ENCODE measurements around the gene FUCA1. TPM values are rescaled to one million over a fixed set of nuclear protein-coding genes. Genes with fewer than 3 reads are reported as not detected.
"Not testable (repeated sequence)": the region's sequence is repeated elsewhere in the genome, so short reads cannot be mapped to it uniquely, and the experiment has no call there.

Gene FUCA1
- total RNA-seq, 1 experiment from 2014 or later, result 8.2 TPM

DNA sequence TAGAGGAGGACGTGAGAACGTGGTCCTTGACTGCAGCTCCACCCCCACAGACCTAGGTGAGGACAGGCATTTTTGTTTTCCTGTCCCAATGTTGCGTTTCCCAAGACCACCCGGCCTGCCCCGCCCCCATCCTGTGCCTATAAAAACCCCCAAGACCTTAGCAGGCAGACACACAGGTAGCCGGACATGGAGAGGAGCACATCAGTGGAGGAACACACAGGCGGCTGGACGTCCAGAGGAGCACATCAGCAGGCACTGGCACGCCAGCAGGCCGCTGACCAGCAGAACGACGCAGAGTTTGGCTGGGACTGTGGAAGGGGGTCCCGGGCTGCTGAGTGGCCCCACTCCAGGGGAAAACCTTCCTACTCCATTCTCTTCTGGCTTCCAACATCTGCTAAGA is 30.2 kb downstream of the FUCA1 start:
- Histone ChIP-seq H3K4me3 (ENCODE audit: insufficient read depth, low read depth, low read length) (peak overlapping the region; percentile 46), H3K36me3 (replicated peaks; ENCODE audit: control insufficient read depth, insufficient read depth, low read length) (no peaks in the 10 kb centered on the region), H3K27me3 (ENCODE audit: control insufficient read depth, insufficient read depth, low read length) (peaks cover 7% of the 10 kb centered on the region)
- DNase-seq, result peak; percentile 10

DNA sequence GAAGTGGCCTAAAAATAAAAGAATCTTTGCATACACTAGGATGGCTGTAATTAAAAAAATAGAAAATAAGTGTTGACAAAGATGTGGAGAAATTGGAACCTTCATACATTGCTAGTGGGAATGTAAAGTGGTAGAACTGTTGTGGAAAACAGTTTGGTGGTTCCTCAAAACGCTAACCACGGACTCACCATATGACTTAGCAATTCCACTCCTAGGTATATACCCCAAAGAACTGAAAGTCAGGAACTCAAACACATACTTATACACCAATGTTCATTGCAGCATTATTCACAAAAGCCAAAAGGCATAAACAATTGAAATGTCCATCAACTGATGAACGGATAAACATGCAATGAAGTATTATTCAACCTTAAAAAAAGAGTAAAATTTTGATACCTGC is 32.1 kb downstream of the FUCA1 start:
- no peak overlapping the region for H3K4me3 ChIP-seq (ENCODE audit: insufficient read depth, low read depth, low read length)
- no peak for DNase-seq
- H3K36me3 ChIP-seq (replicated peaks; ENCODE audit: control insufficient read depth, insufficient read depth, low read length), result no peaks in the 10 kb centered on the region
- H3K27me3 ChIP-seq (ENCODE audit: control insufficient read depth, insufficient read depth, low read length), result peaks cover 6% of the 10 kb centered on the region

DNA sequence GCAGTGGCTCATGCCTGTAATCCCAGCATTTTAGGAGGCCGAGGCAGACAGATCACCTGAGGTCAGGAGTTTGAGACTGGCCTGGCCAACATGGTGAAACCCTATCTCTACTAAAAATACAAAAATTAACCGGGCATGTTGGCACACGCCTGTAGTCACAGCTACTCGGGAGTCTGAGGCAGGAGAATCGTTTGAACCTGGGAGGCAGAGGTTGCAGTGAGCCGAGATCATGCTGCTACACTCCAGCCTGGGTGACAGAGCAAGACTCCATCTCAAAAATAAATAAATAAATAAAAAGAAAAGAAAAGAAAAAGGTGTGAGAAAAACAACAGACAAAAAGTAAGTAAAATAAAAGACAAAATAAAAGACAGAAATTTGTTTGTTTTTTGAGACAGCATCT is 33.9 kb downstream of the FUCA1 start:
- H3K36me3 ChIP-seq (replicated peaks; ENCODE audit: control insufficient read depth, insufficient read depth, low read length); H3K27me3 ChIP-seq (ENCODE audit: control insufficient read depth, insufficient read depth, low read length); DNase-seq; H3K4me3 ChIP-seq (ENCODE audit: insufficient read depth, low read depth, low read length): not testable (repeated sequence)

DNA sequence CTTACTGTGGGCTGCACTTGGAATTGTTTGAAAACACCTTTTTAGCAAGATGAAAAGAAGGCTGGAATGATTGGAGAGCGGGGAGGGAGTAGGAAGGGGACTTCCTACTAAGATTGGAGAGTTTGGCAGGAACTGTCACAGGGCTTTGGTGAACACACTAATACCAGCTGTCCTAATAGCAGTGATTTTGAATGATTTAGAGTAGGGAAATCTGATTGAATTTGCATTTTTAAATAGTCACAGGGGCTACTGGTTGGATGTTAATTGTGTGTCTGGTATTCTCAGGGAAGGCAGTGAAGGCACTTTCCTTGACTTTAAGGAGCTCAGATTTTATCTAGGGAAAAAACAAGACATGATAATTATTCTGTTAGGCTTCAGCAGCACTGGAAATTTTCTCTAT is 40.4 kb downstream of the FUCA1 start:
- DNase-seq, result no peak
- H3K36me3 ChIP-seq (replicated peaks; ENCODE audit: control insufficient read depth, insufficient read depth, low read length), result no peaks in the 10 kb centered on the region
- H3K27me3 ChIP-seq (ENCODE audit: control insufficient read depth, insufficient read depth, low read length), result no peaks in the 10 kb centered on the region
- no peak overlapping the region for H3K4me3 ChIP-seq (ENCODE audit: insufficient read depth, low read depth, low read length)

DNA sequence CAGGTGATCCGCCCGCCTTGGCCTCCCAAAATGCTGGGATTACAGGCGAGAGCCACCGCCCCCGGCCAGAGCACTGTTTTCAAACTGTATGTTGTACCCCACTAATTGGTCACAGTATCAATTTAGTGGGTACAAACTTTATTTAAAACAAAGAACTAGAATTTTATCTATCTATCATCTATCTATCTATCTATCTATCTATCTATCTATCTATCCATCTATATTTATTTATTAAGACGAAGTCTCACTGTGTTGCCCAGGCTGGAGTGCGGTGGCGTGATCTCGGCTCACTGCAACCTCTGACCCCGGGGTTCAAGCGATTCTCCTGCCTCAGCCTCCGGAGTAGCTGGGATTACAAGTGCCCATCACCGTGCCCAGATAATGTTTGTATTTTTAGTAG is 41.5 kb downstream of the FUCA1 start:
- H3K27me3 ChIP-seq (ENCODE audit: control insufficient read depth, insufficient read depth, low read length); H3K36me3 ChIP-seq (replicated peaks; ENCODE audit: control insufficient read depth, insufficient read depth, low read length); DNase-seq; H3K4me3 ChIP-seq (ENCODE audit: insufficient read depth, low read depth, low read length): not testable (repeated sequence)

DNA sequence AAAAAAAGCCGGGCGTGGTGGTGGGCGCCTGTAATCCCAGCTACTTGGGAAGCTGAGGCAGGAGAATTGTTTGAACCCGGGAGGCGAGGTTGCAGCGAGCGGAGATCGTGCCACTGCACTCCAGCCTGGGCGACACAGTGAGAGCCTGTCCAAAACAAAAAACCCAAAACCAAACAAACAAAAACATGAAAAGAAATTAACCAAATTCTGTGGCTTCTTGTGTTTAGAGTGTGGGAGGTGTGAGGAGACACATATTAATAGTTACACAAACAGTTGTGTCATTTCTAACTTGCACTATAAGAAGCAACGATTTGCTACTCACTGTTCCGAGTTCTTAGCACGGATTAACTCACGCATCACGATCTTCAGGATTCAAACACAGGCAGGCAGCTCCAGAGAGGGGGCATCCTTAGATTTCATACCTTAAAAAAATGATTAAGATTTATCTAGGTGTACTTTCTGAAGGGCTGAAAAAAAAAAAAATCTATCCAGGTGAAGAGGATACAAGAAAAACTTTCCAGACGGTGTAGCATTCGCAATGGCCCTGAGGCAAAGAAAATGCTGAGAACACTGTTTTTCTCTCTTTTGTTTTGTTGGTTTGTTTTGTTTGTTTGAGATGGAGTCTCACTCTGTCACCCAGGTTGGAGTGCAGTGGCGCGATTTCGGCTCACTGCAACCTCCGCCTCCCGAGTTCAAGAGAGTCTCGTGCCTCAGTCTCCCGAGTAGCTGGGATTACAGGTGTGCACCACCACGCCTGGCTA is 42.1 kb downstream of the FUCA1 start:
- Histone ChIP-seq H3K4me3 (ENCODE audit: insufficient read depth, low read depth, low read length) (peak overlapping the region; percentile 98), H3K27me3 (ENCODE audit: control insufficient read depth, insufficient read depth, low read length) (no peaks in the 10 kb centered on the region), H3K36me3 (replicated peaks; ENCODE audit: control insufficient read depth, insufficient read depth, low read length) (no peaks in the 10 kb centered on the region)
- DNase-seq, result no peak

DNA sequence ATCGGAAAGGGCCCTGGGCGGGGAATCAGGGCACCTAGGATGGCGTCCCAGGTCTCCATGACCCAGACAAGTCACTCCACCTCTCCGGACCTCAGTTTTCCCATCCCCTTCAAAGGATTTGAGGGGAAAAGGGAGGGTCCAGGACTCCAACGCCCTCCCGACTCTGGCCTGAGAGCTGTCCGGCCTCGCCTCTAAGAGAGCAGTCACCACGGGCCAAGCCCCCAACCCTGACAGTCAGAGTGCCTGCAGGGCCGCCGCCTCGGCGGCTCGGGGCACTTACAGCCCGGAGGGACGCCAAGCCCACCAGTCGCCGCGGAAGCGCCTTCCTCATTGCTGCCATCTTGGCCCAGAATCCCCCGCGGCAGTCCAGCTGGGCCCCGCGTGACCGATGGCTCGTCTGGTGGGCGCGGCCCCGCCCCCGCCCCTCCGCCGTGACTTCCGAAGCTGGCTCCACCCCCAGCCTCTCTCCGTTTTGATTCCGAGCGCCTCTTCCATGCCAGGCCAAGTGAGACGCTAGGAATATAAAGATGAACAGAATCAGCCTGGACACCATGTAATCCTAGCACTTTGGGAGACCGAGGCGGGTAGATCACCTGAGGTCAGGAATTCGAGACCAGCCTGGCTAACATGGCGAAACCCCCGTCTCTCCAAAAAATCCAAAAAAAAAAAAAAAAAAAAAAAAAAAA is 42.9 kb downstream of the FUCA1 start, which contains the start of gene HMGCL:
Gene HMGCL, minus strand, starts transcription at position 354 of the 686 bp plus-strand sequence. Its CDS starts 14 bp downstream, at position 340.
- H3K4me3 ChIP-seq (ENCODE audit: insufficient read depth, low read depth, low read length), result peak within 1 kb of the TSS; percentile 98
- H3K27me3 ChIP-seq (ENCODE audit: control insufficient read depth, insufficient read depth, low read length), result no peaks in the 10 kb centered on the region
- peak; percentile 93 for DNase-seq
- no peaks in the 10 kb centered on the region for H3K36me3 ChIP-seq (replicated peaks; ENCODE audit: control insufficient read depth, insufficient read depth, low read length)

DNA sequence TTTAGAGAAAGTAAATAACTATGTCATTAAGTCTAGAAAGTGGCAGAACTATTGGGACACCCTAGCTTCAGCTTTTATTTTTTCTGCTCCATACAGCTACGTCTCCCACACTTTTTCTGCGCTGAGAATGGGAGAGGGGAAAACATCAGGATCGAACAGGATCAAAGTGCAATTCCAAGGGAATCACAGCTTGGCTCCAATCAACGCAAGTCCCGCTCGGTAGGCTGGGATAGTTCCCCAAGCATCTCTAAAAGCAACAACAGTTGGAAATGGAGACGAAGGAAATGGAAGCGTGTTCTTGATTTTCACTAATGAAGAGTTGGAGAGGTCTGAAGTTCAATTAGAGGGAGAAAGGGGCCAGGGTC is 43.4 kb downstream of the FUCA1 start:
- no peaks in the 10 kb centered on the region for H3K36me3 ChIP-seq (replicated peaks; ENCODE audit: control insufficient read depth, insufficient read depth, low read length)
- DNase-seq, result no peak
- H3K4me3 ChIP-seq (ENCODE audit: insufficient read depth, low read depth, low read length), result peak overlapping the region; percentile 98
- H3K27me3 ChIP-seq (ENCODE audit: control insufficient read depth, insufficient read depth, low read length), result no peaks in the 10 kb centered on the region

DNA sequence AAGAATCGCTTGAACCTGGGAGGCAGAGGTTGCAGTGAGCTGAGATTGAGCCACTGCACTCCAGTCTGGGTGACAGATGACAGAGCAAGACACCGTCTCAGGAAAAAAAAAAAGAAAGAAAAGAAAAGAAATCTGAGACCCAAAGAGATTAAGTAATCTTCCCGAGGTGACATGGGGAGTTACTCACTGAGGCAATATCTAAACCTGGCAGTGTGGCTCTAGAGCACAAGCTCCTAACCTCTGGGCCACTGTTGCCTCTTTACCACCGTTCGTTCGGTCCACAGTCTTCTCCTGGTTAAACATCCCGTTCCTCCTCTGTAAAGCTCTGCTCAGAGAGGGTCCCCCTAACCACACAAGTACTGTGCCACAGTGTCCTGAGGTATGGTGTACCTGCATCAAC is 44.3 kb downstream of the FUCA1 start:
- DNase-seq, result no peak
- H3K27me3 ChIP-seq (ENCODE audit: control insufficient read depth, insufficient read depth, low read length), result no peaks in the 10 kb centered on the region
- H3K4me3 ChIP-seq (ENCODE audit: insufficient read depth, low read depth, low read length), result no peak overlapping the region
- H3K36me3 ChIP-seq (replicated peaks; ENCODE audit: control insufficient read depth, insufficient read depth, low read length), result no peaks in the 10 kb centered on the region

DNA sequence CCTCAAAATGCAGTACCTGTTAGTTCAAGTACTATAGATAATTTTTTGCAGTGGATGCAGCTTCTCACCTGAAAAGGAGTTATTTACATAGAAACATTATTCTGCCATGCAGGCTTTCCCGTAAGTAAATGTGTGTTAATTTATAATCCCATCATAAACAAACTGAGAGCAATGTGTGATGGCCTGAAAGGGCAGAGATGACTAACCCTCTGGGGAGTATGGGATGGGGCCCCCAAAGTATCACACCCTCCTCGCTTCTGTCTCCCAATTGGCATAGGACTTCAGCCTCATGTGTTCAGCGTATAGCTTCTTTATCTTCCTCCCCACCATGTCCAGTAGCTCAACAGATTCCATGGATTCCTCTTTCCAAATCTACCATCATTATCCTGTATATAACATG is 50.5 kb downstream of the FUCA1 start:
- Histone ChIP-seq H3K27me3 (ENCODE audit: control insufficient read depth, insufficient read depth, low read length) (no peaks in the 10 kb centered on the region), H3K4me3 (ENCODE audit: insufficient read depth, low read depth, low read length) (no peak overlapping the region), H3K36me3 (replicated peaks; ENCODE audit: control insufficient read depth, insufficient read depth, low read length) (peaks cover 2% of the 10 kb centered on the region)
- no peak for DNase-seq

DNA sequence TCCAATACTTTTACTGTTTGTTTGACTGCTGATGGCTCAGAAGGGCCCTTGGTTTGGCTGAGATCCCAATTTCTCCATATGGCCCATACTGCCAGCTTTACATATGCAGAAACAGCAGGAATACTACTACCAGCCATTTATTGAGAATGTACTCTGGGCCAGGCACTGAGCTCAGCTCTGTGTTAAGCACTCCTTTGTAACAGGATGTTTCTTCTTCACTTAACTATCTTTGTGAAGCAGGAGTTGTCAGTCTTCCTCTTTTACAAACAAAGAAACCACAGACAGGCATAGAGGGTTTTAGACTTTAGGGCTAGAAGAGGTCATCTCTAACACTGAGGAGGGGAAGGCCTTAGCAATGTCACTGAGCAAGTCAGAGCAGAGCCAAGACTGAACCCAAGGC is 51.2 kb downstream of the FUCA1 start:
- no peaks in the 10 kb centered on the region for H3K27me3 ChIP-seq (ENCODE audit: control insufficient read depth, insufficient read depth, low read length)
- peaks cover 2% of the 10 kb centered on the region for H3K36me3 ChIP-seq (replicated peaks; ENCODE audit: control insufficient read depth, insufficient read depth, low read length)
- DNase-seq, result no peak
- H3K4me3 ChIP-seq (ENCODE audit: insufficient read depth, low read depth, low read length), result no peak overlapping the region

DNA sequence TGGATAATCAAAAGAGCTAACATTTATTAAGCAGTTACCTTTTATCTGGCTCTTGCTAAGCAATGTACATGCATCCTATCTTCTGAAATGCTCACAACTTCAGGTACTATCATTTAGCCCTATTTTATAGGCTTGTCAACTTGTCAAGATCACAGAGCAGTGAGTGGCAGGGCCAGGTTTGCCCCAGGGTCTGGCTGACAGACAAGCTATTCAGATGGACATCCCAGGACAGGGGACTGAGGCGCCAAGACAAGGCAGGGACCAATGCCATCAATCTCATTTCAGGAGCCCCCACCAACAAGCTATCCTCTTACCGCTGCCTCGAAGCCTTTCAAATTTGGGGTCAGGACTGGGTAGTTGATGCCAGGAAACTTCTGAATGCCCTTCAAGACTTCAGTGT is 51.7 kb downstream of the FUCA1 start:
- no peaks in the 10 kb centered on the region for H3K27me3 ChIP-seq (ENCODE audit: control insufficient read depth, insufficient read depth, low read length)
- no peak for DNase-seq
- H3K36me3 ChIP-seq (replicated peaks; ENCODE audit: control insufficient read depth, insufficient read depth, low read length), result peaks cover 2% of the 10 kb centered on the region
- H3K4me3 ChIP-seq (ENCODE audit: insufficient read depth, low read depth, low read length), result no peak overlapping the region

DNA sequence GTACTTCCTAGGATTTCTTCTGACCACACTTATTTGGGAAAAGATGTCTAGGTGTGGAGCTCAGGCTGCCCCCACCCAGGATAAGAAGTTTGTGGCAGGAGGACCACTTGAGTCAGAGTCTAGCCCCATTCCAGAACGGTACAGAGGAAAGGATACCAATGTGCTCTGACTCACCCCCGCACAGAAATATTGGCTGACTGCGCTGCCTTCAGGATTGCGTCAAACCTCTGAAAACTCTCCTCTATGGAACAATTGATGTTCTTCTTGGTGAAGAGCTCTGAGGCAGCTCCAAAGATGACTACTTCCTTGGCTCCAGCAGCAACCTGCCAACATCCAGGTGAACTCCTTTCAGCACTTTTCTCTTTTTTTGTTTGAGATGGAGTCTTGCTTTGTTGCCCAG is 54.1 kb downstream of the FUCA1 start:
- Histone ChIP-seq H3K27me3 (ENCODE audit: control insufficient read depth, insufficient read depth, low read length) (no peaks in the 10 kb centered on the region), H3K36me3 (replicated peaks; ENCODE audit: control insufficient read depth, insufficient read depth, low read length) (peaks cover 2% of the 10 kb centered on the region), H3K4me3 (ENCODE audit: insufficient read depth, low read depth, low read length) (no peak overlapping the region)
- DNase-seq, result no peak

DNA sequence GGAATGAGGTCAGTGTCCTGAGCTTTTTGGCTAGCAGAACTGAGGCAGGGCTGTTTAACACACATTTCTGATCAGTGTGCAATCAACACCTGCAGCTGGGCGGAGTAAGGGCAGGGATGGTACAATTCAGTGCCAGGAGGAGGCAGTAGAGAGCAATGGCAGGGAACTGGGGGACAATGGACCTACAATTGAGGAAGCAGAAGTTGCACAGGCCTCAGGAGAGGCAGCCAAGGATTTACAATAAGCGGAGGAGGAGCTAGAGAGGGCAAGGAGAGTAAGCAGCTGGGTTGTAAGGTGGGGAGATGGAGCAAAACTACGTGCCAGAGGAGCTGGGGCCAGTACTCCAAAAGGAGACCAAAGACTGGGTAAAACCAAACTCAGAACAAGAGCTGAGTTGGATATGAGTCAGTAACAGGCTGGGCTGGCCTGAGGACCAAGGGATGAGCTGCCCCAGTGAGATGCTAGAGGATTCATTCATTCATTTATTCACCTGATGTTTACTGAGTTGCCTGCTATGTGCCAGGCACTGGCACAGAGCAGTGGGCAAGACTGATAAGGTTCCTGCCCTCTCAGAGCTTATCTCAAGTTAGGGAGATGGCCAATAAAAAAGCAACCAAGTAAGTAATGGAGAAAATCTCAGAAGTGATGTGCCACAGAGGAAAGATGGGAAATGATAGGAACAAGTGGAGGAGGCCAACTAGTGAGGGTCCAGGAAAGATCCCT is 57.1 kb downstream of the FUCA1 start:
- peak; percentile 84 for DNase-seq
- Histone ChIP-seq H3K27me3 (ENCODE audit: control insufficient read depth, insufficient read depth, low read length) (no peaks in the 10 kb centered on the region), H3K4me3 (ENCODE audit: insufficient read depth, low read depth, low read length) (no peak overlapping the region), H3K36me3 (replicated peaks; ENCODE audit: control insufficient read depth, insufficient read depth, low read length) (no peaks in the 10 kb centered on the region; the same call in none of the 2 replicates)

DNA sequence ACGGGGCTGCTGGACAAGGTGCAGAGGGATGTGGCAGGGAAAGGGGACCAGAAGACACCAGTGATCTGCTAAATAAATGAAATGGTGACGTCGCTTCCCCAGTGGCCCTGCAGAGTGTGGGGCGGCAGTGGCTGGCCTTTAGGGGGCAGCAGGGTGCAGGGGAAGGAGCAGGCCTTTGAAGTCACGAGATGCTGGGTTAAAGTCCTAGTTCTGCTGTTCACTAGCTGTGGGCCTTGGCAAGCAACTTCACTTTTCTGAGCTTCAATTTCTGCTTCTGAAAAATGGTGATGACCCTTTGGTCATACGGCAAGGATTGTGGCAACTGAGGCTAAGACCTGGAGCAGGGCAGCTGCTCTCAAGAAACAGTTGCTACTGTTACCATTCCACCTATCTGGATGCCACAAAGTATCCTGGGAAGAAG is 58.3 kb downstream of the FUCA1 start:
- DNase-seq, result peak; percentile 88
- Histone ChIP-seq H3K27me3 (ENCODE audit: control insufficient read depth, insufficient read depth, low read length) (no peaks in the 10 kb centered on the region), H3K36me3 (replicated peaks; ENCODE audit: control insufficient read depth, insufficient read depth, low read length) (no peaks in the 10 kb centered on the region; the same call in 1 of the 2 replicates), H3K4me3 (ENCODE audit: insufficient read depth, low read depth, low read length) (no peak overlapping the region)
